ENCODE measurements around the gene RDH8.

- no peak for TF ChIP-seq CTCF (optimal IDR thresholded peaks at IDR 0.05 in 1 of 3, IDR thresholded peaks at IDR 0.05 in 1 of 3, conservative IDR thresholded peaks at IDR 0.05 in 1 of 3; ENCODE audit: extremely low read depth in 1 of 3, insufficient read depth in 2 of 3, low read length in 3 of 3)
- no peak for TF ChIP-seq EZH2 (IDR thresholded peaks at IDR 0.05; ENCODE audit: low read length)
Observed at GRCh38 chr19:10026744-10027143, 13.5 kb downstream of the RDH8 start.

Data from keratinocyte (primary cell).